Spleen (tissue), 7 donors: ENCODE results near the gene ROBO1.

Experiments
- POLR2AphosphoS5 ChIP-seq, 3 donors: sonication (generic); formaldehyde crosslinking; IDR thresholded peaks; one replicate each; pipeline ENCODE4 v1.5.1; 2017; ENCODE audit warnings: antibody characterized with exemption in 3 of 3
- TF ChIP-seq, protein P1 (sequence below), 11 experiments: fragments of 200-600 bp in 7 of 11; fragments of 450-650 bp in 4 of 11; sonication (generic) in 4 of 11; IDR thresholded peaks in 8 of 11; conservative IDR thresholded peaks in 3 of 11; 1 replicate in 7 of 11; 2 replicates in 4 of 11; pipeline versions ENCODE4 v1.4.0 to v1.8.0; 2016 to 2021; ENCODE audit warnings: antibody characterized with exemption in 11 of 11, inconsistent platforms in 4 of 11, mild to moderate bottlenecking in 1 of 11
- donor health status: DM: no; HTN: no; CAD: no; lungs with moderate emphysema.
- donor health status: DM: no; HTN: no; CAD: no.
- donor health status: DM: no; HTN: no; CAD: no.

DNA sequence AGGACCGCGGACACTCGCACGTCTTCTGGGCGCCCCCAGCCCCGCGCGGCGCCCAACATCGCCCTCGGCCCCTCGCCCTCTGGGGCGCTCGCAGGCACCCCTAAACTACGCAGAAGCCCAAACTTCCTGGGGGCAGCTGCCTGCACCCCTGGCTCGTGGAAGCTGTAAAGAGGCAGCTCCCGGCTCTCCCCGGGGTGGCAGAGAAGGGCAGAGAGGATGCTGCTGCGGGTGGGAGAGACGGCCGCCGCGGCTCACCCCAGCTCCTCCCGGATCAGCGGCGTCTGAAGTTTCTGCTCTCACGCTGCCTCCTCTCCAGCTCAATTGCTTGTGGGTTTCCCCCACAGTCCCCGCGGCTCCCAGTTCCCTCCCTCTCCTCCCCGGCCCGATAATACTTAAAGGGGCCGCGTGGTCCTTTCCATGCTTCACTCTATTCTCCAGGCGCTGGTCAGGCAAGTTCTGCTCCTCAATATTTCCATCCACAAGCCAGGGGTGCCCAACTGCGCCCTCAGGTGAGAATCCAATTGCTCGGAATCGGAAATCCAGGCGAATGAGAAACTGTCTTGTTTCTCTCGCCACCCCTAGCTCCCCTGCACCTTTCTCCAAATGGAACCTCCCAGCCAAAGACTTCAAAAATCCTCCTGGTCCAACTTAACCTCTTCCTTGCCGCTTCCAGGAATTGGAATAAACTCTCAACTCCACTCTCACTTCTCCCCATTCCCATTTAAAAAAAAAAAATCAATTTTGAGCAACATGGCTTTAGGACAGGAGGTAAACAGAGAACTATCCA, 748.5 kb downstream of the ROBO1 start:
- peak; percentile 53 to 80 (median 58) for TF ChIP-seq POLR2AphosphoS5 (IDR thresholded peaks at IDR 0.05)
- TF ChIP-seq, protein P1, sequence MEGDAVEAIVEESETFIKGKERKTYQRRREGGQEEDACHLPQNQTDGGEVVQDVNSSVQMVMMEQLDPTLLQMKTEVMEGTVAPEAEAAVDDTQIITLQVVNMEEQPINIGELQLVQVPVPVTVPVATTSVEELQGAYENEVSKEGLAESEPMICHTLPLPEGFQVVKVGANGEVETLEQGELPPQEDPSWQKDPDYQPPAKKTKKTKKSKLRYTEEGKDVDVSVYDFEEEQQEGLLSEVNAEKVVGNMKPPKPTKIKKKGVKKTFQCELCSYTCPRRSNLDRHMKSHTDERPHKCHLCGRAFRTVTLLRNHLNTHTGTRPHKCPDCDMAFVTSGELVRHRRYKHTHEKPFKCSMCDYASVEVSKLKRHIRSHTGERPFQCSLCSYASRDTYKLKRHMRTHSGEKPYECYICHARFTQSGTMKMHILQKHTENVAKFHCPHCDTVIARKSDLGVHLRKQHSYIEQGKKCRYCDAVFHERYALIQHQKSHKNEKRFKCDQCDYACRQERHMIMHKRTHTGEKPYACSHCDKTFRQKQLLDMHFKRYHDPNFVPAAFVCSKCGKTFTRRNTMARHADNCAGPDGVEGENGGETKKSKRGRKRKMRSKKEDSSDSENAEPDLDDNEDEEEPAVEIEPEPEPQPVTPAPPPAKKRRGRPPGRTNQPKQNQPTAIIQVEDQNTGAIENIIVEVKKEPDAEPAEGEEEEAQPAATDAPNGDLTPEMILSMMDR (IDR thresholded peaks at IDR 0.05 in 8 of 11, conservative IDR thresholded peaks at IDR 0.05 in 3 of 11): no peak
